ENCODE measurements around the gene GLS. TPM values are rescaled to one million over a fixed set of nuclear protein-coding genes. Genes with fewer than 3 reads are reported as not detected.

GLS gene
- total RNA-seq, 3 donors from 2014 or later (not counting 1 experiment from before 2014, with no cell fraction given): 279 to 322 (median 285) TPM

DNA sequence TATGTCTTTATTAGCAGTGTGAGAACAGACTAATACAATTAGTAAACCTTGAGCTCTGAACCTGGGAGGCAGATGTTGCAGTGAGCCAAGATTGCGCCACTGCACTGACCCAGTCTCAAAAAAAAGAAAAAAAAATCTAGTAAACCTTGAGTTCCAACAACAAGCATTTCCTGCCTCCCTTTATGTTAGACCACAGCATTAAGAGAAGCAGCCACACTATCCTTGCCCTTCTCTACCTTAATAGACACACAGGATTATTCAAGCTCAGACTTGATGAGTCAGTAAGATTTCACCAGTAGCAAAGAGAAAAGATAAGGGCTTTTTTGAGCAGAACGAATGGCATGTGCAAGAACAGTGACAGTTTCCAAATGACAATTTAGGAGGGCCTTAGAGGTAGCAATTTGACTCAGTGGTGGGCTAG, 18.0 kb upstream of the GLS start:
- Mint-ChIP-seq H3K36me3 (no peaks in the 10 kb centered on the region), H3K27ac (no peak overlapping the region), H3K4me1 (peaks cover 10 to 13% of the 10 kb centered on the region in 2 donors), H3K4me3 (no peak overlapping the region), H3K27me3 (ENCODE audit: low read depth in 2 of 2) (peaks cover 0 to 3% of the 10 kb centered on the region in 2 donors), H3K9me3 (no peaks in the 10 kb centered on the region)
- Histone ChIP-seq H3K9me3 (ENCODE audit: control insufficient read depth, insufficient read depth, low read length) (no peaks in the 10 kb centered on the region), H3K36me3 (ENCODE audit: control insufficient read depth, insufficient read depth, low read length) (peaks cover 3% of the 10 kb centered on the region), H3K27ac (ENCODE audit: low read length) (no peak overlapping the region), H3K27me3 (ENCODE audit: control insufficient read depth, insufficient read depth, low read length) (no peaks in the 10 kb centered on the region), H3K4me3 (ENCODE audit: low read length) (no peak overlapping the region), H3K4me1 (ENCODE audit: control insufficient read depth, insufficient read depth, low read length) (no peaks in the 10 kb centered on the region)
- ATAC-seq: no peak
- WGBS (ENCODE audit: insufficient coverage): 75% methylated on average over 2 of the region's 2 CpGs
- DNase-seq: no peak
- TF ChIP-seq, protein P1, sequence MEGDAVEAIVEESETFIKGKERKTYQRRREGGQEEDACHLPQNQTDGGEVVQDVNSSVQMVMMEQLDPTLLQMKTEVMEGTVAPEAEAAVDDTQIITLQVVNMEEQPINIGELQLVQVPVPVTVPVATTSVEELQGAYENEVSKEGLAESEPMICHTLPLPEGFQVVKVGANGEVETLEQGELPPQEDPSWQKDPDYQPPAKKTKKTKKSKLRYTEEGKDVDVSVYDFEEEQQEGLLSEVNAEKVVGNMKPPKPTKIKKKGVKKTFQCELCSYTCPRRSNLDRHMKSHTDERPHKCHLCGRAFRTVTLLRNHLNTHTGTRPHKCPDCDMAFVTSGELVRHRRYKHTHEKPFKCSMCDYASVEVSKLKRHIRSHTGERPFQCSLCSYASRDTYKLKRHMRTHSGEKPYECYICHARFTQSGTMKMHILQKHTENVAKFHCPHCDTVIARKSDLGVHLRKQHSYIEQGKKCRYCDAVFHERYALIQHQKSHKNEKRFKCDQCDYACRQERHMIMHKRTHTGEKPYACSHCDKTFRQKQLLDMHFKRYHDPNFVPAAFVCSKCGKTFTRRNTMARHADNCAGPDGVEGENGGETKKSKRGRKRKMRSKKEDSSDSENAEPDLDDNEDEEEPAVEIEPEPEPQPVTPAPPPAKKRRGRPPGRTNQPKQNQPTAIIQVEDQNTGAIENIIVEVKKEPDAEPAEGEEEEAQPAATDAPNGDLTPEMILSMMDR (IDR thresholded peaks at IDR 0.05): no peak
- intact Hi-C loops (cut with micrococcal nuclease): no loop called here

DNA sequence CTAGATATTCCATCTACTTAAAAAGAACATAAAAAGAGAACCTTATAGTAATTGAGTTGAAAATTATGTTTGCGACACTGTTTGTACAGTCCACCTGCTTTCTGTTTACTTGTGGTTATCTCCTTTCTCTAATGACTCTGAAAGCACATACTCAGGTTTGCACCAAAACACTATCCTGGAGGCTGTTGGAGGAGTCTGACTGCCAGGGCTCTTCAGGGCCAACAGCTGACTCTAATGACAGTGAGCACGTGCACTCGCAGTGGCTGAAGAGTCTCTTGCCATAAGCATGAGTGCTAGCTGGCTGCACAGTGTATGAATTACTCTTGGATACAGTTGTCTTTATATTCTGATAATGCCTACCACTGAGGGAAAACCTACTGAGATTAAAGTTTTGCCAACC, 16.7 kb upstream of the GLS start:
- Mint-ChIP-seq H3K4me1 (peaks cover 10 to 13% of the 10 kb centered on the region in 2 donors), H3K9me3 (no peaks in the 10 kb centered on the region), H3K27me3 (ENCODE audit: low read depth in 2 of 2) (peaks cover 0 to 3% of the 10 kb centered on the region in 2 donors), H3K4me3 (no peak overlapping the region), H3K27ac (no peak overlapping the region), H3K36me3 (no peaks in the 10 kb centered on the region)
- ATAC-seq (no peak), DNase-seq (no peak)
- intact Hi-C loops (cut with micrococcal nuclease): no loop called here
- WGBS (ENCODE audit: insufficient coverage): 93% methylated on average over 2 of the region's 3 CpGs
- Histone ChIP-seq H3K27ac (ENCODE audit: low read length) (no peak overlapping the region), H3K9me3 (ENCODE audit: control insufficient read depth, insufficient read depth, low read length) (no peaks in the 10 kb centered on the region), H3K27me3 (ENCODE audit: control insufficient read depth, insufficient read depth, low read length) (no peaks in the 10 kb centered on the region), H3K4me1 (ENCODE audit: control insufficient read depth, insufficient read depth, low read length) (no peaks in the 10 kb centered on the region), H3K36me3 (ENCODE audit: control insufficient read depth, insufficient read depth, low read length) (peaks cover 3% of the 10 kb centered on the region), H3K4me3 (ENCODE audit: low read length) (no peak overlapping the region)
- TF ChIP-seq, protein P1 (IDR thresholded peaks at IDR 0.05): no peak

- peaks cover 0 to 3% of the 10 kb centered on the region in 2 donors for H3K27me3 Mint-ChIP-seq (ENCODE audit: low read depth in 2 of 2)
- Histone ChIP-seq H3K9me3 (ENCODE audit: control insufficient read depth, insufficient read depth, low read length) (no peaks in the 10 kb centered on the region), H3K4me3 (ENCODE audit: low read length) (no peak overlapping the region), H3K27ac (ENCODE audit: low read length) (no peak overlapping the region), H3K36me3 (ENCODE audit: control insufficient read depth, insufficient read depth, low read length) (peaks cover 3% of the 10 kb centered on the region), H3K27me3 (ENCODE audit: control insufficient read depth, insufficient read depth, low read length) (no peaks in the 10 kb centered on the region), H3K4me1 (ENCODE audit: control insufficient read depth, insufficient read depth, low read length) (no peaks in the 10 kb centered on the region)
- intact Hi-C loops (cut with micrococcal nuclease): no loop called here
- no peak overlapping the region for H3K4me3 Mint-ChIP-seq
- no peaks in the 10 kb centered on the region for H3K9me3 Mint-ChIP-seq
- no peak overlapping the region for H3K27ac Mint-ChIP-seq
- no peaks in the 10 kb centered on the region for H3K36me3 Mint-ChIP-seq
- TF ChIP-seq, protein P1 (IDR thresholded peaks at IDR 0.05): no peak
- H3K4me1 Mint-ChIP-seq: peaks cover 10 to 13% of the 10 kb centered on the region in 2 donors
- DNase-seq (no peak), ATAC-seq (no peak)
Observed at GRCh38 chr2:190864375-190864774, 16.2 kb upstream of the GLS start.

DNA sequence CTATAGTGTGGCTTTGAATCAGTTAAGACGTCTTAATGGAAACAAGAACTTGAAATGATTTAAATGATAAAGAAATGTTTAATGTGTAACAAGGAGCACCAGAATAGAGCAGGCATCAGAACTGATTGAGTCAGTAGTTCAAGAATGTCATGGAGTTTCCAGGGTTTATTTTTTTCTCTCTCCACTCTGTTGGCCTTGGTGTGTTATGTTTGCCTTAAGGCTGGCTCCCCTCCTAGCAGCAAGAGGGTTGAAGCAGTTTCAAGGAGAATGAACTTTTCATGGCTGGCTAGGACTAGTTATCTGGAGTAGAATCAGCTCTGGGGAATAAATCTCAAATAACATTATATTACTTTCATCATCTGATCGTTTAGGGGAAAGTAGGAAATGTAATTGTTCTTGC, 13.4 kb upstream of the GLS start:
- Histone ChIP-seq H3K36me3 (ENCODE audit: control insufficient read depth, insufficient read depth, low read length) (no peaks in the 10 kb centered on the region), H3K27me3 (ENCODE audit: control insufficient read depth, insufficient read depth, low read length) (no peaks in the 10 kb centered on the region), H3K4me1 (ENCODE audit: control insufficient read depth, insufficient read depth, low read length) (no peaks in the 10 kb centered on the region), H3K27ac (ENCODE audit: low read length) (no peak overlapping the region), H3K9me3 (ENCODE audit: control insufficient read depth, insufficient read depth, low read length) (no peaks in the 10 kb centered on the region), H3K4me3 (ENCODE audit: low read length) (no peak overlapping the region)
- intact Hi-C loops (cut with micrococcal nuclease): no loop called here
- TF ChIP-seq, protein P1 (IDR thresholded peaks at IDR 0.05): no peak
- no peaks in the 10 kb centered on the region for H3K36me3 Mint-ChIP-seq
- no peak overlapping the region for H3K4me3 Mint-ChIP-seq
- ATAC-seq (no peak), DNase-seq (no peak)
- peaks cover 10 to 13% of the 10 kb centered on the region in 2 donors for H3K4me1 Mint-ChIP-seq
- H3K27ac Mint-ChIP-seq: no peak overlapping the region
- no peaks in the 10 kb centered on the region for H3K27me3 Mint-ChIP-seq (ENCODE audit: low read depth in 2 of 2)
- WGBS (ENCODE audit: insufficient coverage): 94% methylated on average over 1 of the region's 2 CpGs
- no peaks in the 10 kb centered on the region for H3K9me3 Mint-ChIP-seq
